ENCODE data around the gene FCHSD2. TPM values are rescaled to one million over a fixed set of nuclear protein-coding genes. Genes with fewer than 3 reads are reported as not detected.

FCHSD2 gene
- total and polyA plus RNA-seq, 2 donors (not counting 1 experiment from before 2014, with no cell fraction given): 113 to 189 TPM

DNA sequence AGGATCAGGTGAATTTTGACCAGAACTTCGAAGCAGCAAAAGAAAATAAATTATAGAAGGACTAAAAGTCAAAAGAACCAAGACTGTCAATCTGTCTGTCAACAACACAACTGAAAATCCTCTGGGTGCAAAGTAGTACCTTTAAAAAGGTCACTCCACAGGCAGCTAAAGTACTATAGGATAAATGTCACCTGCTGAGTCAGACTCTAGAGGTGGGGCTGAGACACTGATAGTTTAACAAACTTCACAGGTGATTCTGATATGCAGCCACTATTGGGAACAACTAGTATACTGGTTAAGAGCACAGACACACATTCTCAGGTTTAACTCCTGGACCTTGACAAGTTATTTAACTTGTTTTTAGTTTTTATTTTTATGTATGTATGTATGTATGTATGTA, 107.3 kb downstream of the FCHSD2 start:
- Histone ChIP-seq H2AFZ (ENCODE audit: insufficient read depth, low read depth, low read length, poor library complexity, severe bottlenecking) (no peak overlapping the region), H3K79me2 (ENCODE audit: control insufficient read depth, insufficient read depth, low read length) (peaks cover 94% of the 10 kb centered on the region), H3K4me2 (replicated peaks; ENCODE audit: low read depth, low read length, poor library complexity, severe bottlenecking) (peak overlapping the region; percentile 12), H3K27me3 (replicated peaks in 1 of 4; ENCODE audit: control extremely low read depth in 1 of 4, control insufficient read depth in 3 of 4, insufficient read depth in 4 of 4, low read length in 3 of 4) (no peaks in the 10 kb centered on the region), H3K9ac (ENCODE audit: low read length) (no peak overlapping the region), H3K36me3 (replicated peaks in 1 of 2; ENCODE audit: control extremely low read depth in 1 of 2, control insufficient read depth in 1 of 2, extremely low read depth in 1 of 2, insufficient read depth in 2 of 2, low read length in 1 of 2) (peaks cover 2 to 44% of the 10 kb centered on the region in 2 experiments), H3K9me3 (ENCODE audit: control extremely low read depth in 1 of 3, control insufficient read depth in 2 of 3, insufficient read depth in 1 of 3, low read length in 2 of 3) (no peaks in the 10 kb centered on the region), H4K20me1 (ENCODE audit: control insufficient read depth, insufficient read depth, low read length, poor library complexity, severe bottlenecking) (no peaks in the 10 kb centered on the region), H3K27ac (ENCODE audit: low read length in 2 of 2) (peak overlapping the region in 1 of 2 donors; percentile 40), H3K4me3 (ENCODE audit: control extremely low read depth in 1 of 5, extremely low read depth in 1 of 5, insufficient read depth in 1 of 5, low read depth in 2 of 5, low read length in 4 of 5) (no peak overlapping the region), H3K4me1 (ENCODE audit: control insufficient read depth in 2 of 2, insufficient read depth in 2 of 2, low read length in 2 of 2) (peaks cover 11 to 17% of the 10 kb centered on the region in 2 donors)
- Mint-ChIP-seq H3K27me3 (no peaks in the 10 kb centered on the region), H3K4me3 (peak overlapping the region; percentile 45), H3K9me3 (ENCODE audit: insufficient read depth) (no peaks in the 10 kb centered on the region), H3K27ac (peak overlapping the region; percentile 81), H3K4me1 (peaks cover 55% of the 10 kb centered on the region)
- ATAC-seq (ENCODE audit: low read depth) (no peak), DNase-seq (no peak)
- TF ChIP-seq, protein P1, sequence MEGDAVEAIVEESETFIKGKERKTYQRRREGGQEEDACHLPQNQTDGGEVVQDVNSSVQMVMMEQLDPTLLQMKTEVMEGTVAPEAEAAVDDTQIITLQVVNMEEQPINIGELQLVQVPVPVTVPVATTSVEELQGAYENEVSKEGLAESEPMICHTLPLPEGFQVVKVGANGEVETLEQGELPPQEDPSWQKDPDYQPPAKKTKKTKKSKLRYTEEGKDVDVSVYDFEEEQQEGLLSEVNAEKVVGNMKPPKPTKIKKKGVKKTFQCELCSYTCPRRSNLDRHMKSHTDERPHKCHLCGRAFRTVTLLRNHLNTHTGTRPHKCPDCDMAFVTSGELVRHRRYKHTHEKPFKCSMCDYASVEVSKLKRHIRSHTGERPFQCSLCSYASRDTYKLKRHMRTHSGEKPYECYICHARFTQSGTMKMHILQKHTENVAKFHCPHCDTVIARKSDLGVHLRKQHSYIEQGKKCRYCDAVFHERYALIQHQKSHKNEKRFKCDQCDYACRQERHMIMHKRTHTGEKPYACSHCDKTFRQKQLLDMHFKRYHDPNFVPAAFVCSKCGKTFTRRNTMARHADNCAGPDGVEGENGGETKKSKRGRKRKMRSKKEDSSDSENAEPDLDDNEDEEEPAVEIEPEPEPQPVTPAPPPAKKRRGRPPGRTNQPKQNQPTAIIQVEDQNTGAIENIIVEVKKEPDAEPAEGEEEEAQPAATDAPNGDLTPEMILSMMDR (IDR thresholded peaks at IDR 0.05): no peak
- no peak for TF ChIP-seq EZH2 (IDR thresholded peaks at IDR 0.05; ENCODE audit: borderline replicate concordance, insufficient read depth, low read depth, low read length, poor library complexity, severe bottlenecking)
- intact Hi-C loops (cut with micrococcal nuclease): loop anchor here (5.0 to 10.0 kb wide), 2 partner anchors 38 to 50 kb away; no protein-coding TSS in a partner anchor
- ChIA-PET CTCF (no interaction called here), POLR2A (no interaction called here)
- WGBS (ENCODE audit: insufficient coverage): no CpG with 5 or more reads among the region's 1 CpG

DNA sequence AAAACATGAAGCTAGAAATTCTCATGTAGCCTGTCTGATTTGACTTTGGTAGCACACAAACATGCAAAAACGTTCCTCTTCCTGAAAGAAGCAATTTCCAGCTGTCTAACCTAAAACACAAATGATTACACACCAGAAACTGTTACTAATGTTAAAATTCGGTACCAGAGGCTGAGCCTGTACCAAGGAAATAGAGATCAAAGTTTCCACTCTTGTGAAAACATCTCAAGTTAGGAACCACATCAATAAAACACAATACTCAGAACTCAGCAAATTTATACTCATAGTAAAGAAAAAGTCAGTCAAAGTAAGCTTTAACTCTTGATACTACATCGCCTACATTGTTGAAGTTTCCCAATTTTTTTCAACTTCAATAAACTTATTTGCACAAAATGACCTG, 107.8 kb downstream of the FCHSD2 start:
- Histone ChIP-seq H3K27me3 (replicated peaks in 1 of 4; ENCODE audit: control extremely low read depth in 1 of 4, control insufficient read depth in 3 of 4, insufficient read depth in 4 of 4, low read length in 3 of 4) (no peaks in the 10 kb centered on the region), H4K20me1 (ENCODE audit: control insufficient read depth, insufficient read depth, low read length, poor library complexity, severe bottlenecking) (no peaks in the 10 kb centered on the region), H3K4me3 (ENCODE audit: control extremely low read depth in 1 of 5, extremely low read depth in 1 of 5, insufficient read depth in 1 of 5, low read depth in 2 of 5, low read length in 4 of 5) (no peak overlapping the region), H3K4me1 (ENCODE audit: control insufficient read depth in 2 of 2, insufficient read depth in 2 of 2, low read length in 2 of 2) (peaks cover 15 to 21% of the 10 kb centered on the region in 2 donors), H3K9ac (ENCODE audit: low read length) (no peak overlapping the region), H3K36me3 (replicated peaks in 1 of 2; ENCODE audit: control extremely low read depth in 1 of 2, control insufficient read depth in 1 of 2, extremely low read depth in 1 of 2, insufficient read depth in 2 of 2, low read length in 1 of 2) (peaks cover 2 to 45% of the 10 kb centered on the region in 2 experiments), H3K27ac (ENCODE audit: low read length in 2 of 2) (peak overlapping the region in 1 of 2 donors; percentile 40), H3K9me3 (ENCODE audit: control extremely low read depth in 1 of 3, control insufficient read depth in 2 of 3, insufficient read depth in 1 of 3, low read length in 2 of 3) (peaks cover 0 to 4% (median 3%) of the 10 kb centered on the region in 3 donors), H3K4me2 (replicated peaks; ENCODE audit: low read depth, low read length, poor library complexity, severe bottlenecking) (peak overlapping the region; percentile 12), H2AFZ (ENCODE audit: insufficient read depth, low read depth, low read length, poor library complexity, severe bottlenecking) (no peak overlapping the region), H3K79me2 (ENCODE audit: control insufficient read depth, insufficient read depth, low read length) (peaks cover 96% of the 10 kb centered on the region)
- Mint-ChIP-seq H3K27me3 (no peaks in the 10 kb centered on the region), H3K4me1 (peaks cover 60% of the 10 kb centered on the region), H3K27ac (peak overlapping the region; percentile 81), H3K4me3 (peak overlapping the region; percentile 18), H3K9me3 (ENCODE audit: insufficient read depth) (peaks cover 2% of the 10 kb centered on the region)
- ChIA-PET POLR2A (no interaction called here), CTCF (no interaction called here)
- intact Hi-C loops (cut with micrococcal nuclease): loop anchor here (10.0 kb wide), 1 partner anchor 50 kb away; no protein-coding TSS in a partner anchor
- ATAC-seq (ENCODE audit: low read depth): no peak
- TF ChIP-seq, protein P1 (IDR thresholded peaks at IDR 0.05): no peak
- TF ChIP-seq EZH2 (IDR thresholded peaks at IDR 0.05; ENCODE audit: borderline replicate concordance, insufficient read depth, low read depth, low read length, poor library complexity, severe bottlenecking): no peak
- DNase-seq: no peak
- 0% methylated on average over 2 of the region's 3 CpGs for WGBS (ENCODE audit: insufficient coverage)

Measured in B cell (primary cell).